HG02970 (cell line): ENCODE results near the gene PAX9.
"Not testable (repeated sequence)": the region's sequence is repeated elsewhere in the genome, so short reads cannot be mapped to it uniquely, and the experiment has no call there.

ENCODE experiments used
- ATAC-seq: cut with Tn5 transposase; IDR thresholded peaks from one replicate; pipeline ENCODE4 v1.9.1; 2021; ENCODE audit warnings: mild to moderate bottlenecking, moderate library complexity, moderate number of reproducible peaks; ENCODE audit not compliant: unreplicated experiment, low FRiP score

PAX9 gene

GRCh38 chr14:36671149-36671548, 9.5 kb downstream of the PAX9 start:
- ATAC-seq, result no peak

DNA sequence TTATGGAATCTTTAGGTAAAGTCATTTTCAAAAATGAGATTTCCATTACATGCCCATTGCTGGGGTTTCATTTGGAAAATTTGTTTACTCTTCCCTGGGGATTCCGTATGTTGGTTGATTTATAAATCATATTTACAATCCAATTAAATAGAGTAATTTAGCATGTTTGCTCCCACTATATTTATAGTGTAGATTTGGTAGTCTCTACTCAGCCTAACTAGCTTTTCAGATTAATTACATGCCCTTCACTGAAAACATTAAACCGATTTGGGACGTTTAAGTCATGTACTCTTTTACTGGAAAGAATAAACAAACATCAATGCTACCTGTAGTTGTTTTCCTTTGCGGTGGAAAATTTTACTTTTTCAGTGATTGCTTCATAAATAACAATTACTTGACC, 10.4 kb downstream of the PAX9 start:
- ATAC-seq, result no peak

DNA sequence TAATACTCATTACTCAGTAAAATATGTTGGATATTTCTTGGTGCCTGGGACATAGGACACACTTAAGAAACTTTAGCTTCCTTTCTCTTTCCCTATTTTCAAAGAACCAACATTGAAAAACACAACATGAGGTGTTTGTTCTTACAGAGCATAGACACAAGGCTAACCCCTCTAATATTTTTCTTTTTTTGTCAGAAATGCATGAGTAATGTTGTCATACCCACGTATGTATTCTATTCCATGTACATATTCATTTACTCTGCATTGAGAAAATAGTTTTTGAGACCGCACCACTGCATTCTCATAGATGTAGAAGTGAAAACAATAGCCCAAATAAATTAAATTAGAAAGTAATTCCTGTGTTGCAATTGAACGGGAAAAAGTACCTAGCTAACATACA, 13.0 kb downstream of the PAX9 start:
- ATAC-seq, result no peak

DNA sequence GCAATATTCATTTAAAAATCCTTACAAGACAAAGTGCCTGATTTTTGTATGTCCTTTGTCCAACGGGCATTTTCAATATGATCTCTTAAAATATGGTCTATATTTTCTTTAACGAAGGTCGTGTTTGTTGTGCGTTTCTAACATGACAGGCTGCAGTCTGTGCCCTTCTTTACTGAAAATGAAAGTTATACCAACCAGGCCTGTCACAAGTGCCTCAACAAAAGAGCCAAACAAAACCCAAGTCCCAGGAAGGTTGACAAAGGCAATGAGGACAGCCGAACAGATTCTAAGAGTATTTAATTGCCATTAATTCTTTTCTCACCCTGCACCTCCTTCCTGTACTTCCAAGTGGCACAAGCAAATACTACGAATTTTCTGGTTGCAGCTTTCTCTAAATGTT, 13.9 kb downstream of the PAX9 start:
- no peak for ATAC-seq

DNA sequence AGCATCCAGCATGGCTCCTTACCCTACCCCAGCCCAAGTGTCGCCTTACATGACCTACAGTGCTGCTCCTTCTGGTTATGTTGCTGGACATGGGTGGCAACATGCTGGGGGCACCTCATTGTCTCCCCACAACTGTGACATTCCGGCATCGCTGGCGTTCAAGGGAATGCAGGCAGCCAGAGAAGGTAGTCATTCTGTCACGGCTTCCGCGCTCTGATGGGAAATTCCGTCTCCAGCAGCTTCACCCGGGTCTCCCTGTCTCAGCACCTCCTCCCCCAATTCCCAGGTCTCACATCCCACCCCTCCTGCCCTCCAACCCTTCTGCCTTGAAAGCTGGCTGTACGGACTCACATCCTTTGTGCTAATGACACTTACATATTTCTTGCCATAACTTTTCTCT, 14.6 kb downstream of the PAX9 start:
- ATAC-seq, result no peak

- ATAC-seq, result no peak
Observed at GRCh38 chr14:36682338-36682737, 20.7 kb downstream of the PAX9 start.

DNA sequence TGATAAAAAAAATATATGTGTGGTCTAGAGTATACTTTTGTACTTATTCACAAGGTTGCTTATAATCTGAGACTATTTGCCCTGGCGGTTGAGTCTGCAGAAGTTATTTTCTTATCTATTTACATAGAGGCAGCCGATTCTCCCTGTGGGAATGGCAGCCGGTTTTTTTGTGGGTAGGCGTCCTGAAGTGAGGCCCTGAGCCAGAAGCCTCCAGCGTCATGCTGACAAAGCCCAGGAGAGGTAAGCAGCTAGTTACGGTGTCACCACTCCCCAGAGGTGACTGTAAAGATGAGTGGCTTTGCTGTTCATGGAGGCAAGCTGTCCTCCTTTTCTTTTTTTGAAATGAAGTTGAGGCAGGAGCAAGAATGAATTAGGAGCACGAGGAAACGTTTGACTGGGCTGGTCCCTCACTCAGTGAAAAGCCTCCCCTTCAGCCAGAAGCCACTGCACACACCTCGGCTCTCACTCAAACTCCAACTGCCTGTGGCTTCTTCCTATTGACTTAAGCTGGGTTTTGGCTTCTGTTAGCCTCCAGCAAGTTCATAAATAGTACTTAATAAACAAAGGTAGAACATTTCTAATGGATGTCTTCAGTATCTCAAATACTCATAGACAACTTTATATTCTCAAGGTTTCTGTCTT, 21.5 kb downstream of the PAX9 start:
- ATAC-seq, result no peak

DNA sequence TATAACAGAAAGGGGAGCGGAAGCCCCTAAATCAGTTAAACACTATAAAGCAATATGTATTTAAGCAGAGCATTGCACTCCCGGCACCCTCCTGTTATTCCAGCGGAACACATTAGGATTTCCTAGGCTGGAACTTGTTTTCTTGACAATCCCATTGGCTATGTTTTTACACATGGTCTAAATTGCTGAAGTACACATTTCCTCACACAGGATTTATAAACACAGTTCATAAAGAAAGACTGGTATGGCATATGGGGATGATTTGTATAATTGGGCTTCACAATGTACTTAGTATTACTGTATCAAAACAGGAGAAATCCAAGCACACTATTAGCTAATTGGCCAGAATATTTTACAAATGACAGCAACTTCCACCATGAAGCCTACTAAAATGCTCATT, 23.3 kb downstream of the PAX9 start:
- no peak for ATAC-seq

DNA sequence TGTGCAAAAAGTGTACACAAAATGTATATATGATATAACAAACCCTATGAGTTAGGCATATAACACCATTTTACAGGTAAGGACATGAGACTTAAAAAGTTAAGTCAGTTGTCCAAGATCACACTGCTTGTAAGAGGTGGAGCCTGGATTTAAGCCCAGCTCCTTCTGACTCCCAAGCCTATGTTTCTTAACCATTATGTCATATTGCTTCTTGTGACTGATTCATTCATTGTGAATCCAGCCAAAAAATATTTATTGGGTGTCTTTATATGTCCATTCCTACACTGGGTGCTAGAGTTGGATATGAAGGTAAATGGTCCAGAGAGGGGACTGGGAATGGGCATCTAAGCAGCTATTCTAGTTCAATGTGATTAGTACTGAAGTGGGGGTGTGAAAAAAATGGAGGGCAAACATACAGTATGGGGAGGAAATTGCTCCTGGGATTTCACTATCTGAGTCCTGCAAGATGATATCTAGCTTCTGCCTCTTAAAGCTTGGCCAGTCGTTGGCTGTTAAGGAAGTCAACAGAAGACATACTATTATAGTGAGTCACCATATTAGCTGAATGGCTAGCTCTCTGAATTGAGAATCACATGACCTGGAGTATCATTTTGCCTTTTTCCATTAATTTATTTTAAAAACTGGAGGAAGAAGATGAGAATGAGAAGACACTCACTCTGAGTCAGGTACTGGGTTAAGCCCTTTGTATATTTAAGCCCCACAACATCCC, 28.8 kb downstream of the PAX9 start:
- ATAC-seq, result no peak

DNA sequence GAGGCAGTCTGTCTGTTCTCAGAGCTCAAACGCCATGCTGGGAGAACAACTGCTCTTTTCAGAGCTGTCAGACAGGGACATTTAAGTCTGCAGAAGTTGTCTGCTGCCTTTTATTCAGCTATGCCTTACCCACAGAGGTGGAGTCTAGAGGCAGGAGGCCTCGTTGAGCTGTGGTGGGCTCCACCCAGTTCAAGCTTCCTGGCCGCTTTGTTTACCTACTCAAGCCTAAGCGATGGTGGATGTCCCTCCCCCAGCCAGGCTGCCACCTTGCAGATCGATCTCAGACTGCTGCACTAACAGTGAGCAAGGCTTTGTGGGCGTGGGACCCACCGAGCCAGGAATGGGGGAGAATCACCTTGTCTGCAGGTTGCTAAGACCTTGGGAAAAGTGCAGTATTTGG, 37.8 kb downstream of the PAX9 start:
- ATAC-seq, result not testable (repeated sequence)

DNA sequence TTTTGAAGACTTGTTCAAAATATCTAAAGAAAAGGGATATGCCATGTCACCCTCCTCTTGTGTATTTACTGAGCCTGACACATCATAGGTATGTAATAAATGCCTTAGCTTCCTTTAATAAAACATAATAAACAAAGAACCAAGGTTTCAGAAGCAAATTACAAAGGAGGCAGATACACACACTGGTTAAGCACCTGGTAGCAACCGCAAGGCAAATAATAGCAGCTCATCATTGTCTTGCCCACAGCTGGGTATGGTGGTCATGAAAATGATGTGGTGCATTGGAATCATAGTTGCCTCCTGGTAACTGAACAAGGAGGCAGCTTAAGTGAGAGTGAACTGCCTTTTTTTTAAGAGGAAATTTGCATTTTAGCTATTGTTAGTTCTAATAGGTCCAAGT, 39.0 kb downstream of the PAX9 start:
- no peak for ATAC-seq

DNA sequence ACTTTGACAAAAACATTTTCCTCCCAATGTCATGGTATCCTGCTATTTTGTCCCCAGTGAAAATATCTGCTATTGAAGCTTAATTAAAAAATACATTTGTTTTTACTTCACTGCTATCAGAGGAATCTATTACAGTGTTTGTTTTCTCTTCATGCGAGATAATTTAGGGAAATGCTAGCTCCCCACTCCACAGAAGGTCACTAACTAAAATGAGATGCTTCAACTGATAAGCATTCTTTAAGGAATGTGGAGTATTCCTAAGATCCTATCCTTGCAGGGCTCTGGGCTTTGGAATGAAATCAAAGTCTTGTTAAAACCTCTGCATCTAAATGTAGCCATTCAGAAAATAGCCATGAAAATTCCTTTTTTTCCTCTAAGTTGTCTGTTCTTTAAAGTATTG, 39.5 kb downstream of the PAX9 start:
- ATAC-seq, result no peak

GRCh38 chr14:36702474-36702873, 40.8 kb downstream of the PAX9 start:
- ATAC-seq, result no peak

DNA sequence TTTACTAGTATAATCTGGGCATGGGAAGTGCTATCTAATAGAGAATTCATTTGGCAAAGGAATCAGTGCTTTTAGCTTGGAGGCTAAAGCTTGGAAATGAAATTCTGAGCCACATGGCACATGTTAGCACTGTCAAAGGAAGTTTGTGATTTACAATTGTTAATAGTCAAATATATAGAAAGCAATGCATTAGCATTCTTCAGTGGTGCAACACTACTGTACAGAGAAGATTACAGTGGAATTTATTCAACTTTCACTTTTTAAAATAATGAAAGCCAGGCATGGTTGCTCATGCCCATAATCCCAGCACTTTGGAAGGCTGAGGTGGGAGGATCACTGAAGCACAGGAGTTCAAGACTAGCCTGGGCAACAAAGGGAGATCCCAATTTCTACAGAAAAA, 45.9 kb downstream of the PAX9 start:
- ATAC-seq, result no peak

- no peak for ATAC-seq
Observed at GRCh38 chr14:36713960-36714703, 52.5 kb downstream of the PAX9 start.

GRCh38 chr14:36716614-36717184, 55.0 kb downstream of the PAX9 start:
- ATAC-seq, result no peak

DNA sequence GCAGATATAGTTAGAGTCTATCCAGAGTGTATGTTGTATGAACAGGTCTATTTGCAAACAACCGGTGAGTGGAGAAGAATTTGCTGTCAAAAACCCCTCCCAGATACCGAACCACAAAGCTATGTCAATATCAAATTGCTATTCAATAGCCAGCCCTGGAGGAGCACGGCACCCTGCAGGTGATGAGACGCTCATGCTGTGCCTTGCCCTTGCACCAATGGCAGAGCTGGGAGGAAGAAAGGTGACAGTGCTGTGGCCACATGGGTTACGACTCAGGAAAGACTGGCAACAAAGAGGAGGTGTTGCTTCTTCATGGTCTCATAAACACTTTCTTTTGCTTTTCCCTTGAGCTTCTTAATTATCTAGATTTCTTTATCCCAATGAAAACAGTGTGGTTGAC, 55.7 kb downstream of the PAX9 start:
- ATAC-seq, result no peak

GRCh38 chr14:36718216-36718615, 56.6 kb downstream of the PAX9 start:
- no peak for ATAC-seq

GRCh38 chr14:36719823-36720222, 58.2 kb downstream of the PAX9 start:
- no peak for ATAC-seq

- no peak for ATAC-seq
Observed at GRCh38 chr14:36720657-36721056, 59.0 kb downstream of the PAX9 start.

GRCh38 chr14:36721877-36722276, 60.2 kb downstream of the PAX9 start:
- no peak for ATAC-seq
